PFSK-1 (cell line): ENCODE measurements around the gene YJU2.

Source experiments
- FOXP2 ChIP-seq: optimal IDR thresholded peaks from 2 replicates; pipeline ENCODE3; 2011; ENCODE audit warnings: borderline replicate concordance, control low read depth, inconsistent platforms; ENCODE audit not compliant: insufficient read depth; ENCODE audit errors: extremely low read length, extremely low read depth
- POLR2AphosphoS5 ChIP-seq: IDR thresholded peaks from 2 replicates; pipeline ENCODE4 v1.6.1; 2012; ENCODE audit warnings: low read depth, mild to moderate bottlenecking, control low read depth, low read length, moderate library complexity
- REST ChIP-seq, 2 experiments: IDR thresholded peaks; 2 replicates each; pipeline versions ENCODE4 v1.6.1 to v1.8.0; 2011 to 2012; ENCODE audit warnings: low read depth in 2 of 2, low read length in 2 of 2, control low read depth in 1 of 2, inconsistent platforms in 1 of 2, mild to moderate bottlenecking in 1 of 2, moderate library complexity in 1 of 2; ENCODE audit not compliant: insufficient read depth in 1 of 2
- SIN3A ChIP-seq: IDR thresholded peaks from 2 replicates; pipeline ENCODE4 v1.6.1; 2012; ENCODE audit warnings: mild to moderate bottlenecking, low read length, moderate library complexity, borderline replicate concordance; ENCODE audit not compliant: insufficient read depth
- TAF1 ChIP-seq: IDR thresholded peaks from 2 replicates; pipeline ENCODE4 v1.6.1; 2012; ENCODE audit warnings: low read length, control low read depth, borderline replicate concordance; ENCODE audit not compliant: insufficient read depth

The YJU2 gene

GRCh38 chr19:4257025-4257424 lies 10.1 kb downstream of the YJU2 start:
- no peak for TF ChIP-seq SIN3A
- no peak for TF ChIP-seq TAF1
- TF ChIP-seq POLR2AphosphoS5, result no peak
- no peak for TF ChIP-seq REST (IDR thresholded peaks at IDR 0.05; ENCODE audit: insufficient read depth in 1 of 2, low read depth in 2 of 2, low read length in 2 of 2)
- TF ChIP-seq FOXP2, result no peak

- TF ChIP-seq FOXP2 (no peak), POLR2AphosphoS5 (no peak), REST (IDR thresholded peaks at IDR 0.05; ENCODE audit: insufficient read depth in 1 of 2, low read depth in 2 of 2, low read length in 2 of 2) (no peak), SIN3A (no peak), TAF1 (no peak)
Measured at GRCh38 chr19:4258181-4258580, 11.3 kb downstream of the YJU2 start.

DNA sequence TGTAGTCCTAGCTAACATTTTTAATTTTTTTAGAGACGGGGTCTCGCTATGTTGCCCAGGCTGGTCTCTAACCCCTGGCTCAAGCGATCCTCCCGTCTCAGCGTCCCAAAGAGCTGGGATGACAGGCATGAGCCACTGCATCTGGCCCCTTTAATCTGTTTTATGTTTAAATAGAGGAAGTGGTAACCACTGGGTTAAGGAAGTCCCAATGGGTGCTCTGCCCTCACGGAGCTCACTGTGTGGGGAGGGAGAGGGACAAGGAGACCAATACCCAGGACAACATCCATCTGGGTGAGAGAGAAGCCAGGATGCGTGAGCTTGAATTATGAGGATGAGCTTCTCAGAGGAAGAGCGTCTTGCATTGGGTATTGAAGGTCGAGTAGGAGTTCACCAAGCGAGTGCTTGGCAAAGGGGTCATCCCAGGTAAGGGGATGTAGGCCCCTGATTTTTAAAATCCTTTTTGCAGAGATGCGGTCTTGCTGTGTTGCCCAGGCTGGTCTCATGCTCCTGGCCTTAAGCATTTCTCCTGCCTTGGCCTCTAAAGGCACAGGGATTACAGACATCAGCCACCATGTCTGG lies 13.8 kb downstream of the YJU2 start:
- no peak for TF ChIP-seq REST (IDR thresholded peaks at IDR 0.05; ENCODE audit: insufficient read depth in 1 of 2, low read depth in 2 of 2, low read length in 2 of 2)
- TF ChIP-seq SIN3A, result no peak
- TF ChIP-seq TAF1, result no peak
- TF ChIP-seq POLR2AphosphoS5, result no peak
- no peak for TF ChIP-seq FOXP2

- TF ChIP-seq TAF1 (no peak), POLR2AphosphoS5 (no peak), SIN3A (no peak), REST (IDR thresholded peaks at IDR 0.05; ENCODE audit: insufficient read depth in 1 of 2, low read depth in 2 of 2, low read length in 2 of 2) (no peak), FOXP2 (no peak)
Measured at GRCh38 chr19:4264812-4265211, 17.9 kb downstream of the YJU2 start.
